Breast epithelium (tissue), 3 donors: ENCODE measurements around the gene MYOG.

Experiments
- POLR2A ChIP-seq: fragments of 450-650 bp; IDR thresholded peaks from one replicate; pipeline ENCODE4 v1.6.1; 2016; ENCODE audit warnings: antibody characterized with exemption, mild to moderate bottlenecking, moderate library complexity
- POLR2AphosphoS5 ChIP-seq, 3 donors: sonication (generic); formaldehyde crosslinking; IDR thresholded peaks; one replicate each; pipeline ENCODE4 v1.6.1; 2017; ENCODE audit warnings: antibody characterized with exemption in 3 of 3
- TF ChIP-seq, protein P1 (sequence below), 3 donors: fragments of 450-650 bp; IDR thresholded peaks; one replicate each; pipeline ENCODE4 v1.5.1; 2016 to 2017; ENCODE audit warnings: antibody characterized with exemption in 3 of 3, mild to moderate bottlenecking in 3 of 3, moderate library complexity in 3 of 3

DNA sequence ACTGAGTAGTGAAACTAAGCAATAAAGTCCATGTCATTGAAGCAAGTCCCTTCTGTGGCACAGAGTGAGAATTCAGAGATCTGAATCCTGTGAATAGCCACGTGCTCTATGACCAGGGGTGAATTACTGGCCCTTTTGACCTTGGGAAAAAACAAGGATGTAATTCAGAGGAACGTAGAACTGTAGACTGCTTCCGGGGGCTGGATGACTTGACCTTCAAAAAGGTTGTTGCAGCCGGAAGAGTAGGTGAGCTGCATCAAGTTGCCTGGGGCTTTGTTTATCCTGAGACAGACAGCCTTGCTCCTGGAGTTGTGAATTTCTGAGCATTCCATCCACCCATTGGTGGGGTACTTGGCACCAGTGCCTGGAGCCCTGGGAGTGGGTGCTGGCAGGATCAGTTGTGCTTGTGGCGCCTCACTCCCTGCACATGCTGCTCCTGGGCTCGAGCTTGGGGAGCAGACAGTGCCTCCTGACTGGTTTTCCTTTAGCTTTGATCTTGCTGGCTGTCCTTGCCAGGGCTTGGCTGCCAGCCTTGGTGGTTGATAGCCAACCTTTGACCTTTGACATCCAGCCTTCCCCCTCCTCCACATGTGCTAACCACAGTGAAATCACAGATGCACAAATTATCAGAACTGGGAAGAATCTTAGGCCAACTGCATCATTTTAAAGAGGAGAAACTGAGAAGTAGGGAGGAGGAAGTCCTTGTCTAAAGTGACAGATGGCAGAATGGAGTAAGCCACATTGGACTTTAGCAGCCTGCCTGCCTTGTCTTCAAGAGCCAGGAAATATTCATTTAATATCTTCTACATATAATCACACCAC, 16.2 kb upstream of the MYOG start:
- TF ChIP-seq, protein P1, sequence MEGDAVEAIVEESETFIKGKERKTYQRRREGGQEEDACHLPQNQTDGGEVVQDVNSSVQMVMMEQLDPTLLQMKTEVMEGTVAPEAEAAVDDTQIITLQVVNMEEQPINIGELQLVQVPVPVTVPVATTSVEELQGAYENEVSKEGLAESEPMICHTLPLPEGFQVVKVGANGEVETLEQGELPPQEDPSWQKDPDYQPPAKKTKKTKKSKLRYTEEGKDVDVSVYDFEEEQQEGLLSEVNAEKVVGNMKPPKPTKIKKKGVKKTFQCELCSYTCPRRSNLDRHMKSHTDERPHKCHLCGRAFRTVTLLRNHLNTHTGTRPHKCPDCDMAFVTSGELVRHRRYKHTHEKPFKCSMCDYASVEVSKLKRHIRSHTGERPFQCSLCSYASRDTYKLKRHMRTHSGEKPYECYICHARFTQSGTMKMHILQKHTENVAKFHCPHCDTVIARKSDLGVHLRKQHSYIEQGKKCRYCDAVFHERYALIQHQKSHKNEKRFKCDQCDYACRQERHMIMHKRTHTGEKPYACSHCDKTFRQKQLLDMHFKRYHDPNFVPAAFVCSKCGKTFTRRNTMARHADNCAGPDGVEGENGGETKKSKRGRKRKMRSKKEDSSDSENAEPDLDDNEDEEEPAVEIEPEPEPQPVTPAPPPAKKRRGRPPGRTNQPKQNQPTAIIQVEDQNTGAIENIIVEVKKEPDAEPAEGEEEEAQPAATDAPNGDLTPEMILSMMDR (IDR thresholded peaks at IDR 0.05), result no peak
- TF ChIP-seq POLR2A, result no peak
- no peak for TF ChIP-seq POLR2AphosphoS5 (IDR thresholded peaks at IDR 0.05)
